HCT116 (cell line): ENCODE data around the gene GRK2. TPM values are rescaled to one million over a fixed set of nuclear protein-coding genes. Genes with fewer than 3 reads are reported as not detected.
A peak's percentile ranks its signal among the peaks of the same experiment; 100 is the strongest.

Source experiments
- ATAC-seq: fragments of 200-7000 bp; cut with Tn5 transposase; 2 replicates; pipeline ENCODE4 v1.9.1; 2020; ENCODE audit warnings: mild to moderate bottlenecking, moderate library complexity
- BruUV-seq: library from RNA; stranded (reverse); fragments of 400-500 nt; replicated peaks from 2 replicates; lab custom pipeline; 2021; lab: Mats Ljungman, UMichigan
- CTCF ChIA-PET: fragments of 300-600 bp; sonication (Branson Sonifier 250); formaldehyde crosslinking; loops from one replicate; lab custom pipeline; 2021; ENCODE audit warnings: antibody characterized with exemption; lab: Charles Lee
- POLR2A ChIA-PET: fragments of 300-600, 350-600 bp; sonication (Branson Sonifier 250); formaldehyde crosslinking; loops from one replicate; lab custom pipeline; 2021; ENCODE audit warnings: antibody characterized with exemption; lab: Charles Lee
- RAD21 ChIA-PET, 2 experiments: fragments of 300-600 bp; sonication (Branson Sonifier 250); formaldehyde crosslinking; loops; one replicate each; lab custom pipeline; 2023; ENCODE audit warnings: low total read pairs in 2 of 2; ENCODE audit not compliant: uncharacterized antibody in 2 of 2, unreplicated experiment in 2 of 2, low non-redundant PET in 1 of 2; lab: Charles Lee
- DNase-seq: peaks from one replicate; pipeline ENCODE4 v3.0.0-alpha.2; 2010; ENCODE audit warnings: low read depth, low spot score
- H2AFZ ChIP-seq: fragments of 200-600 bp; shearing (Covaris generic), sonication (generic); 2 replicates; pipeline ENCODE4 v1.6.1; 2017; ENCODE audit warnings: low read depth, mixed run types, mixed read lengths, antibody characterized with exemption, low read length; ENCODE audit not compliant: poor library complexity, severe bottlenecking
- H3K27ac ChIP-seq: 2 replicates; pipeline ENCODE4 v1.5.1; 2012; ENCODE audit warnings: low read depth, low read length
- H3K27me3 ChIP-seq: fragments of 200-600 bp; sonication (generic); 2 replicates; pipeline ENCODE4 v1.6.1; 2016; ENCODE audit warnings: mixed run types, low read length, mixed read lengths; ENCODE audit not compliant: insufficient read depth
- H3K36me3 ChIP-seq, 2 experiments: fragments of 200-500 bp in 1 of 2; fragments of 200-600 bp in 1 of 2; sonication (Bioruptor generic) in 1 of 2; sonication (generic) in 1 of 2; 2 replicates each; pipeline versions ENCODE4 v1.5.1 to v1.6.1; 2014 to 2016; ENCODE audit warnings: low read length in 2 of 2, inconsistent platforms in 1 of 2, mixed read lengths in 1 of 2, mixed run types in 1 of 2; ENCODE audit not compliant: insufficient read depth in 2 of 2, control insufficient read depth in 1 of 2
- H3K4me1 ChIP-seq, 2 experiments: fragments of 200-600 bp in 1 of 2; sonication (generic) in 1 of 2; 2 replicates each; pipeline versions ENCODE4 v1.5.1 to v1.6.1; 2012 to 2017; ENCODE audit warnings: low read length in 2 of 2, inconsistent platforms in 1 of 2, mild to moderate bottlenecking in 1 of 2, mixed read lengths in 1 of 2, mixed run types in 1 of 2, moderate library complexity in 1 of 2; ENCODE audit not compliant: insufficient read depth in 2 of 2, control insufficient read depth in 1 of 2
- H3K4me2 ChIP-seq: fragments of 200-600 bp; sonication (generic); 2 replicates; pipeline ENCODE4 v1.6.1; 2017; ENCODE audit warnings: mixed run types, low read length, mixed read lengths
- H3K4me3 ChIP-seq, 2 experiments: fragments of 200-600 bp in 1 of 2; sonication (generic) in 1 of 2; replicated peaks in 1 of 2; 2 replicates each; pipeline ENCODE4 v1.5.1; 2011 to 2016; ENCODE audit warnings: low read length in 2 of 2, control low read depth in 1 of 2, low read depth in 1 of 2, mild to moderate bottlenecking in 1 of 2, mixed read lengths in 1 of 2, mixed run types in 1 of 2
- H3K79me2 ChIP-seq: fragments of 200-600 bp; sonication (generic); 2 replicates; pipeline ENCODE4 v1.6.1; 2017; ENCODE audit warnings: mild to moderate bottlenecking, mixed run types, low read length, moderate library complexity, mixed read lengths; ENCODE audit not compliant: insufficient read depth
- H3K9ac ChIP-seq: fragments of 200-600 bp; sonication (generic); 2 replicates; pipeline ENCODE4 v1.6.1; 2016; ENCODE audit warnings: low read length, mixed read lengths
- H3K9me2 ChIP-seq: fragments of 200-600 bp; sonication (generic), shearing (Covaris generic); 2 replicates; pipeline ENCODE4 v1.6.1; 2017; ENCODE audit warnings: mixed run types, mild to moderate bottlenecking, moderate library complexity; ENCODE audit not compliant: insufficient read depth
- H3K9me3 ChIP-seq, 2 experiments: fragments of 200-500 bp in 1 of 2; fragments of 200-600 bp in 1 of 2; sonication (Bioruptor generic) in 1 of 2; sonication (generic) in 1 of 2; 2 replicates each; pipeline ENCODE4 v1.6.1; 2014 to 2017; ENCODE audit warnings: low read length in 2 of 2, mixed read lengths in 2 of 2, inconsistent platforms in 1 of 2, low read depth in 1 of 2, mild to moderate bottlenecking in 1 of 2, mixed run types in 1 of 2, moderate library complexity in 1 of 2; ENCODE audit not compliant: control insufficient read depth in 1 of 2, insufficient read depth in 1 of 2
- H4K20me1 ChIP-seq: fragments of 200-600 bp; sonication (generic), shearing (Covaris generic); 2 replicates; pipeline ENCODE4 v1.6.1; 2017; ENCODE audit warnings: mixed run types, mild to moderate bottlenecking, moderate library complexity; ENCODE audit not compliant: insufficient read depth
- ELF1 ChIP-seq: IDR thresholded peaks from 2 replicates; pipeline ENCODE4 v1.6.1; 2012; ENCODE audit warnings: low read depth, borderline replicate concordance
- POLR2AphosphoS5 ChIP-seq: IDR thresholded peaks from 2 replicates; pipeline ENCODE4 v1.6.1; 2011; ENCODE audit warnings: mild to moderate bottlenecking, low read depth, low read length, moderate library complexity
- REST ChIP-seq: IDR thresholded peaks from 2 replicates; pipeline ENCODE4 v1.6.1; 2012; ENCODE audit warnings: low read depth
- SRF ChIP-seq: IDR thresholded peaks from 2 replicates; pipeline ENCODE4 v1.6.1; 2012; ENCODE audit warnings: low read depth
- TCF7L2 ChIP-seq: IDR thresholded peaks from 2 replicates; pipeline ENCODE4 v1.7.0; 2011; ENCODE audit warnings: borderline replicate concordance, inconsistent platforms; ENCODE audit not compliant: insufficient read depth, insufficient read length; ENCODE audit errors: extremely low read depth
- intact Hi-C: fragments of 100-400 bp; cut with micrococcal nuclease; formaldehyde crosslinking; loops from 2 replicates; pipeline ENCODE4 v1.10.0; 2022
- total RNA-seq: library from RNA; stranded (reverse); gene quantifications from one replicate; pipeline ENCODE4 v1.2.1, GENCODE V29; 2021; ENCODE audit not compliant: unreplicated experiment

Gene GRK2
- total RNA-seq, 1 experiment from 2014 or later, result 83.0 TPM

DNA sequence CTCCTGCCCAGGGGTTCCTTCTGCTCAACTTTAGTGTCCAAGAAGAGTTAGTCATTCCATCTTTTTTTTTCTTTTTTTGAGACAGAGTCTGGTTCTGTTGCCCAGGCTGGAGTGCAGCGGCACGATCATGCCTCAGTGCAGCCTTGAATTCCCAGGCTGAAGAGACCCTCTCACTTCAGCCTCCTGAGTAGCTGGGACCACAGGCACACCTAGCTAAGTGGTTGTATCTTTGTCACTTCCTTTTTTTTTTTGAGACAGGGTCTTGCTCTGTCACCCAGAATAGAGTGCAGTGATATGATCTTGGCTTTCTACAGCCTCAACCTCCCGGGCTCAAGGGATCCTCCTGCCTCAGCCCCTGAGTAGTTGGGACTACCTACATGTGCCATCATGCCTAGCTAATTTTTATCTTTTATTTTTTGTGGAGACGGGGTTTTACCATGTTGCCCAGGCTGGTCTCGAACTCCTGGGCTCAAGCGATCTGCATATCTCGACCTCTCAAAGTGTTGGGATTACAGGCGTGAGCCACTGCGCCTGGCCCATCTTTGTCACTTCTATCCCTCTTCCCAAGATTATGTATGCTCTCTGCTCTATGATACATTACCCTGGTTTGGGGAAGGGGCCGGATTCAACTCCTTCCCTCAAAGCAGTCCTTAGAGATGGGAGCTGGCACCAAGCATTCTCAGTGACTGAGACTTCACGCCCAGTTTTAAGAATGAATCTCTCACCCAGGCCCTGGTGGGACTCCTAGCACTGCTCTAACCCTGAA, 47.0 kb downstream of the GRK2 start:
- no peaks in the 10 kb centered on the region for H3K27me3 ChIP-seq
- H3K9ac ChIP-seq, result peak overlapping the region; percentile 13; the same call in 1 of the 2 replicates
- POLR2A ChIA-PET, result no interaction called here
- DNase-seq (no peak), ATAC-seq (no peak)
- no peak overlapping the region for H3K4me3 ChIP-seq
- no TSS peak for BruUV-seq
- H3K27ac ChIP-seq, result peak overlapping the region; percentile 16; the same call in 1 of the 2 replicates
- no peak overlapping the region for H2AFZ ChIP-seq
- RAD21 ChIA-PET, result no interaction called here
- H3K4me1 ChIP-seq, result peaks cover 10 to 30% of the 10 kb centered on the region in 2 experiments; a peak in 3 of 4 replicates
- H3K36me3 ChIP-seq, result peaks cover 0 to 2% of the 10 kb centered on the region in 2 experiments; a peak in 2 of 4 replicates
- no peaks in the 10 kb centered on the region for H3K9me2 ChIP-seq
- no peaks in the 10 kb centered on the region for H3K9me3 ChIP-seq
- peak overlapping the region; percentile 51 for H3K4me2 ChIP-seq
- peaks cover 2% of the 10 kb centered on the region; the same call in 1 of the 2 replicates for H3K79me2 ChIP-seq
- CTCF ChIA-PET, result no interaction called here
- intact Hi-C loops, result no loop called here
- H4K20me1 ChIP-seq, result no peaks in the 10 kb centered on the region
- TF ChIP-seq REST (no peak), TCF7L2 (no peak), ELF1 (no peak), SRF (no peak), POLR2AphosphoS5 (0 out of 2 replicates have a peak, but pooled peaks have one; percentile 2)
